GM12878 (cell line): ENCODE results near the gene MAP3K7. TPM values are rescaled to one million over a fixed set of nuclear protein-coding genes. Genes with fewer than 3 reads are reported as not detected.

Source experiments
- ATAC-seq: fragments of 200-7000 bp; cut with Tn5 transposase; 3 replicates; pipeline ENCODE4 v1.9.1; 2020; ENCODE audit warnings: mild to moderate bottlenecking, moderate library complexity
- BruUV-seq: library from RNA; stranded (reverse); fragments of 400-500 nt; replicated peaks from 2 replicates; lab custom pipeline; 2021; lab: Mats Ljungman, UMichigan
- CTCF ChIA-PET: fragments of 300-600 bp; sonication (Branson Sonifier 250); formaldehyde crosslinking; extraction: SDS; loops from one replicate; lab custom pipeline; 2021; ENCODE audit warnings: inconsistent platforms; lab: Yijun Ruan, JAX
- POLR2A ChIA-PET: fragments of 350-600 bp; formaldehyde crosslinking; extraction: SDS; loops from one replicate; lab custom pipeline; 2021; ENCODE audit warnings: inconsistent platforms; lab: Charles Lee
- RAD21 ChIA-PET: fragments of 300-600 bp; sonication (Branson Sonifier 250); formaldehyde crosslinking; loops from one replicate; lab custom pipeline; 2023; ENCODE audit warnings: antibody characterized with exemption; ENCODE audit not compliant: unreplicated experiment; lab: Charles Lee
- SMC1A ChIA-PET: fragments of 300-600 bp; sonication (Branson Sonifier 250); formaldehyde crosslinking; loops from one replicate; lab custom pipeline; 2023; ENCODE audit not compliant: unreplicated experiment, uncharacterized antibody; lab: Charles Lee
- DNase-seq: peaks from one replicate; pipeline ENCODE4 v3.0.0-alpha.2; 2011; ENCODE audit warnings: low read depth, low spot score
- FAIRE-seq: peaks from 3 replicates; lab custom pipeline; 2011; peaks lifted over from hg19 to GRCh38; lab: Jason Lieb, UNC
- H2AFZ ChIP-seq: 2 replicates; pipeline ENCODE4 v1.6.0; 2011; ENCODE audit warnings: low read depth, low read length, control low read depth; ENCODE audit not compliant: control insufficient read depth
- H3K27ac ChIP-seq: 2 replicates; pipeline ENCODE4 v1.5.1; 2011; ENCODE audit warnings: control low read depth; ENCODE audit not compliant: control insufficient read depth, insufficient read depth
- H3K27me3 ChIP-seq, 2 experiments: replicated peaks in 1 of 2; 2 replicates each; pipeline versions ENCODE4 v1.6.0 to v1.6.1; 2011; ENCODE audit warnings: low read length in 1 of 2; ENCODE audit not compliant: control insufficient read depth in 2 of 2, insufficient read depth in 2 of 2
- H3K36me3 ChIP-seq, 2 experiments: 2 replicates each; pipeline ENCODE4 v1.5.1; 2011; ENCODE audit warnings: low read length in 1 of 2; ENCODE audit not compliant: control insufficient read depth in 2 of 2, insufficient read depth in 2 of 2
- H3K4me1 ChIP-seq: 2 replicates; pipeline ENCODE4 v1.6.1; 2011; ENCODE audit warnings: mild to moderate bottlenecking, low read length, moderate library complexity, mixed read lengths; ENCODE audit not compliant: control insufficient read depth, insufficient read depth
- H3K4me2 ChIP-seq: 2 replicates; pipeline ENCODE4 v1.6.0; 2011; ENCODE audit warnings: control low read depth; ENCODE audit not compliant: control insufficient read depth, insufficient read depth
- H3K4me3 ChIP-seq: fragments of 200-600 bp; sonication (generic); 2 replicates; pipeline ENCODE4 v1.5.1; 2016
- H3K79me2 ChIP-seq: 2 replicates; pipeline ENCODE4 v1.6.0; 2011; ENCODE audit warnings: low read length; ENCODE audit not compliant: control insufficient read depth, insufficient read depth
- H3K9ac ChIP-seq: 2 replicates; pipeline ENCODE4 v1.8.0; 2011; ENCODE audit warnings: low read length, control low read depth, mixed read lengths; ENCODE audit not compliant: control insufficient read depth, insufficient read depth
- H3K9me3 ChIP-seq: replicated peaks from 3 replicates; pipeline ENCODE4 v1.5.1; 2011; ENCODE audit warnings: mild to moderate bottlenecking, low read length; ENCODE audit not compliant: control insufficient read depth, insufficient read depth
- H4K20me1 ChIP-seq: 2 replicates; pipeline ENCODE4 v1.6.0; 2011; ENCODE audit not compliant: control insufficient read depth, insufficient read depth
- CBX5 ChIP-seq: sonication (generic); IDR thresholded peaks from 2 replicates; pipeline ENCODE4 v1.6.1; 2016; ENCODE audit warnings: low read depth, moderate library complexity, mild to moderate bottlenecking, inconsistent platforms
- IKZF2 ChIP-seq, 2 experiments: fragments of 450-650 bp; IDR thresholded peaks; 2 replicates each; pipeline ENCODE4 v1.6.1; 2017; ENCODE audit warnings: mild to moderate bottlenecking in 2 of 2, moderate library complexity in 2 of 2
- KLF5 ChIP-seq: fragments of 450-650 bp; IDR thresholded peaks from 2 replicates; pipeline ENCODE4 v1.6.1; 2014; ENCODE audit warnings: mild to moderate bottlenecking; ENCODE audit not compliant: partially characterized antibody
- MTA3 ChIP-seq: IDR thresholded peaks from 2 replicates; pipeline ENCODE4 v1.6.1; 2012; ENCODE audit warnings: low read length, inconsistent platforms, borderline replicate concordance
- NFXL1 ChIP-seq: fragments of 450-650 bp; IDR thresholded peaks from 2 replicates; pipeline ENCODE4 v1.6.1; 2017; ENCODE audit warnings: antibody characterized with exemption, mild to moderate bottlenecking, borderline replicate concordance
- PAX8 ChIP-seq: fragments of 450-650 bp; IDR thresholded peaks from 2 replicates; pipeline ENCODE4 v1.6.1; 2017; ENCODE audit warnings: mild to moderate bottlenecking, moderate library complexity
- RAD51 ChIP-seq: fragments of 450-650 bp; IDR thresholded peaks from 2 replicates; pipeline ENCODE4 v1.6.1; 2016; ENCODE audit warnings: moderate library complexity, mild to moderate bottlenecking, inconsistent platforms
- RB1 ChIP-seq: fragments of 450-650 bp; formaldehyde crosslinking; IDR thresholded peaks from 2 replicates; pipeline ENCODE4 v1.6.1; 2017; ENCODE audit warnings: mild to moderate bottlenecking, borderline replicate concordance
- RUNX3 ChIP-seq: IDR thresholded peaks from 2 replicates; pipeline ENCODE4 v1.6.1; 2012; ENCODE audit warnings: low read length, inconsistent platforms
- STAT3 ChIP-seq: IDR thresholded peaks from 2 replicates; pipeline ENCODE4 v1.6.1; 2011; ENCODE audit warnings: low read depth, low read length, improper control_type of control experiment
- SUPT20H ChIP-seq: IDR thresholded peaks from 2 replicates; pipeline ENCODE4 v1.6.1; 2011; ENCODE audit warnings: low read depth, mild to moderate bottlenecking, low read length, moderate library complexity, borderline replicate concordance; ENCODE audit not compliant: control insufficient read depth
- TCF12 ChIP-seq: IDR thresholded peaks from 2 replicates; pipeline ENCODE4 v1.6.1; 2011; ENCODE audit warnings: low read depth, mild to moderate bottlenecking, low read length
- ZNF207 ChIP-seq: fragments of 450-650 bp; IDR thresholded peaks from 2 replicates; pipeline ENCODE4 v1.6.1; 2014; ENCODE audit warnings: antibody characterized with exemption, mild to moderate bottlenecking, borderline replicate concordance
- ZNF622 ChIP-seq: fragments of 450-650 bp; IDR thresholded peaks from 2 replicates; pipeline ENCODE4 v1.6.1; 2017; ENCODE audit warnings: mild to moderate bottlenecking, inconsistent platforms
- ZSCAN29 ChIP-seq: fragments of 450-650 bp; IDR thresholded peaks from 2 replicates; pipeline ENCODE4 v1.6.1; 2017; ENCODE audit warnings: mild to moderate bottlenecking, moderate library complexity
- in situ Hi-C: fragments of 300-500 bp; cut with MboI; formaldehyde crosslinking; loops from 9 replicates; pipeline ENCODE4 v1.14.3; 2018; ENCODE audit warnings: mixed read lengths
- intact Hi-C: fragments of 100-400 bp; cut with micrococcal nuclease; formaldehyde crosslinking; loops from one replicate; pipeline ENCODE4 v1.14.2; 2022; ENCODE audit not compliant: unreplicated experiment
- polyA plus RNA-seq, 11 experiments: library from polyadenylated mRNA; depleted of rRNA in 4 of 11; unstranded in 6 of 11; stranded (reverse) in 5 of 11; fragments of >200 nt; fragmentation: Nextera tagmentation in 4 of 11; fragmentation: Illumina TruSeq in 1 of 11; extraction: Ambion mirVana in 4 of 11; extraction: Trizol in 1 of 11; gene quantifications; 1 replicate in 1 of 11; 2 replicates in 10 of 11; pipeline versions ENCODE4 v1.2.1 to v1.2.3, GENCODE V29; 2011 to 2016; ENCODE audit warnings: inconsistent platforms in 2 of 11, missing spikeins in 2 of 11, low read depth in 1 of 11
- total RNA-seq, 4 experiments: library from RNA; depleted of rRNA in 3 of 4; stranded (reverse); fragments of >200 nt in 3 of 4; fragmentation: Illumina TruSeq in 1 of 4; extraction: Trizol in 1 of 4; gene quantifications; 2 replicates each; pipeline versions ENCODE4 v1.2.1 to v1.2.3, GENCODE V29; 2013 to 2021
- TF ChIP-seq, protein P1 (sequence below): fragments of 450-650 bp; IDR thresholded peaks from 2 replicates; pipeline ENCODE4 v1.6.1; 2017; ENCODE audit warnings: mild to moderate bottlenecking, moderate library complexity

The MAP3K7 gene
- total and polyA plus RNA-seq, 10 of the 15 experiments (the other 5 are each of a cell fraction or from before 2014, with no cell fraction given): 7.0 to 42.6 (median 22.0) TPM

- Histone ChIP-seq H3K27ac (no peak overlapping the region), H3K9me3 (no peaks in the 10 kb centered on the region; the same call in 2 of the 3 replicates), H4K20me1 (no peaks in the 10 kb centered on the region), H3K27me3 (no peaks in the 10 kb centered on the region; a peak in 2 of 4 replicates), H2AFZ (no peak overlapping the region), H3K36me3 (no peaks in the 10 kb centered on the region), H3K9ac (no peak overlapping the region), H3K4me1 (peaks cover 2% of the 10 kb centered on the region), H3K79me2 (no peaks in the 10 kb centered on the region), H3K4me2 (no peak overlapping the region), H3K4me3 (no peak overlapping the region)
- intact Hi-C loops (no loop called here), in situ Hi-C loops (no loop called here)
- SMC1A ChIA-PET: interaction anchor here (1.2 kb wide), 1 partner anchor 43 kb away, joined by 3 read pairs; no protein-coding TSS in a partner anchor
- no peak for ATAC-seq
- TF ChIP-seq RAD51 (no peak), MTA3 (no peak), RB1 (no peak), PAX8 (no peak), CBX5 (no peak), TCF12 (no peak), ZSCAN29 (no peak), ZNF622 (no peak), KLF5 (no peak), STAT3 (no peak), NFXL1 (no peak), RUNX3 (no peak), SUPT20H (no peak), ZNF207 (no peak), IKZF2 (IDR thresholded peaks at IDR 0.05) (no peak)
- TF ChIP-seq, protein P1, sequence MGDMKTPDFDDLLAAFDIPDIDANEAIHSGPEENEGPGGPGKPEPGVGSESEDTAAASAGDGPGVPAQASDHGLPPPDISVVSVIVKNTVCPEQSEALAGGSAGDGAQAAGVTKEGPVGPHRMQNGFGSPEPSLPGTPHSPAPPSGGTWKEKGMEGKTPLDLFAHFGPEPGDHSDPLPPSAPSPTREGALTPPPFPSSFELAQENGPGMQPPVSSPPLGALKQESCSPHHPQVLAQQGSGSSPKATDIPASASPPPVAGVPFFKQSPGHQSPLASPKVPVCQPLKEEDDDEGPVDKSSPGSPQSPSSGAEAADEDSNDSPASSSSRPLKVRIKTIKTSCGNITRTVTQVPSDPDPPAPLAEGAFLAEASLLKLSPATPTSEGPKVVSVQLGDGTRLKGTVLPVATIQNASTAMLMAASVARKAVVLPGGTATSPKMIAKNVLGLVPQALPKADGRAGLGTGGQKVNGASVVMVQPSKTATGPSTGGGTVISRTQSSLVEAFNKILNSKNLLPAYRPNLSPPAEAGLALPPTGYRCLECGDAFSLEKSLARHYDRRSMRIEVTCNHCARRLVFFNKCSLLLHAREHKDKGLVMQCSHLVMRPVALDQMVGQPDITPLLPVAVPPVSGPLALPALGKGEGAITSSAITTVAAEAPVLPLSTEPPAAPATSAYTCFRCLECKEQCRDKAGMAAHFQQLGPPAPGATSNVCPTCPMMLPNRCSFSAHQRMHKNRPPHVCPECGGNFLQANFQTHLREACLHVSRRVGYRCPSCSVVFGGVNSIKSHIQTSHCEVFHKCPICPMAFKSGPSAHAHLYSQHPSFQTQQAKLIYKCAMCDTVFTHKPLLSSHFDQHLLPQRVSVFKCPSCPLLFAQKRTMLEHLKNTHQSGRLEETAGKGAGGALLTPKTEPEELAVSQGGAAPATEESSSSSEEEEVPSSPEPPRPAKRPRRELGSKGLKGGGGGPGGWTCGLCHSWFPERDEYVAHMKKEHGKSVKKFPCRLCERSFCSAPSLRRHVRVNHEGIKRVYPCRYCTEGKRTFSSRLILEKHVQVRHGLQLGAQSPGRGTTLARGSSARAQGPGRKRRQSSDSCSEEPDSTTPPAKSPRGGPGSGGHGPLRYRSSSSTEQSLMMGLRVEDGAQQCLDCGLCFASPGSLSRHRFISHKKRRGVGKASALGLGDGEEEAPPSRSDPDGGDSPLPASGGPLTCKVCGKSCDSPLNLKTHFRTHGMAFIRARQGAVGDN: no peak
- POLR2A ChIA-PET: interaction anchor here (0.6 kb wide), 1 partner anchor 12 kb away, joined by 3 read pairs; no protein-coding TSS in a partner anchor
- RAD21 ChIA-PET: no interaction called here
- CTCF ChIA-PET: interaction anchor here (1.2 kb wide), 1 partner anchor 527 kb away, joined by 3 read pairs; no protein-coding TSS in a partner anchor
- no TSS peak for BruUV-seq
- no peak for FAIRE-seq
- DNase-seq: no peak
Observed at GRCh38 chr6:90467546-90467945, 119.3 kb downstream of the MAP3K7 start.
